Large intestine (tissue), 3 donors: Measurements from ENCODE around the gene RUVBL1. TPM values are rescaled to one million over a fixed set of nuclear protein-coding genes. Genes with fewer than 3 reads are reported as not detected.

Source experiments
- DNase-seq, 2 donors: peaks; one replicate each; pipeline versions ENCODE4 v3.0.0 to v3.0.0-alpha.2; 2013
- H3K27ac ChIP-seq: one replicate; pipeline ENCODE4 v1.5.1; 2013; ENCODE audit warnings: low read length
- H3K27me3 ChIP-seq: 2 replicates; pipeline ENCODE4 v1.6.1; 2013; ENCODE audit warnings: low read length; ENCODE audit not compliant: control insufficient read depth, insufficient read depth
- H3K36me3 ChIP-seq: 2 replicates; pipeline ENCODE4 v1.6.1; 2013; ENCODE audit warnings: low read length; ENCODE audit not compliant: control insufficient read depth, insufficient read depth
- H3K4me1 ChIP-seq: one replicate; pipeline ENCODE4 v1.6.1; 2013; ENCODE audit warnings: low read length; ENCODE audit not compliant: control insufficient read depth, insufficient read depth
- H3K4me3 ChIP-seq: one replicate; pipeline ENCODE4 v1.5.1; 2013; ENCODE audit warnings: low read length
- H3K9me3 ChIP-seq: one replicate; pipeline ENCODE4 v1.6.1; 2013; ENCODE audit warnings: mild to moderate bottlenecking, low read depth, low read length, moderate library complexity; ENCODE audit not compliant: control insufficient read depth
- WGBS: methylation state at CpG from one replicate; pipeline ENCODE4 v1.1.5; 2013; ENCODE audit warnings: low lambda C conversion rate; ENCODE audit not compliant: insufficient coverage; 5-methylcytosine and 5-hydroxymethylcytosine counted together
- polyA plus RNA-seq: library from polyadenylated mRNA; unstranded; fragments of 120-200 nt; gene quantifications from one replicate; pipeline ENCODE4 v1.2.1, GENCODE V29; 2013

The RUVBL1 gene
- polyA plus RNA-seq, 1 donor = 35.2 TPM

- Histone ChIP-seq H3K27me3 (no peaks in the 10 kb centered on the region), H3K27ac (no peak overlapping the region), H3K9me3 (no peaks in the 10 kb centered on the region), H3K4me3 (no peak overlapping the region), H3K4me1 (peaks cover 17% of the 10 kb centered on the region), H3K36me3 (peaks cover 45% of the 10 kb centered on the region)
- 78% methylated on average over 1 of the region's 3 CpGs for WGBS
- DNase-seq = no peak
Observed at GRCh38 chr3:128054367-128054766, 69.2 kb downstream of the RUVBL1 start.

- peaks cover 17% of the 10 kb centered on the region for H3K4me1 ChIP-seq
- H3K9me3 ChIP-seq = no peaks in the 10 kb centered on the region
- peak overlapping the region; percentile 95 for H3K4me3 ChIP-seq
- peaks cover 38% of the 10 kb centered on the region for H3K36me3 ChIP-seq
- 50% methylated on average over 1 of the region's 6 CpGs for WGBS
- DNase-seq = peak in 1 of 2 donors; percentile 33
- peak overlapping the region; percentile 85 for H3K27ac ChIP-seq
- H3K27me3 ChIP-seq = no peaks in the 10 kb centered on the region
Observed at GRCh38 chr3:128053614-128054013, 70.0 kb downstream of the RUVBL1 start.

- Histone ChIP-seq H3K27ac (peak overlapping the region; percentile 85), H3K36me3 (peaks cover 32% of the 10 kb centered on the region), H3K4me1 (peaks cover 17% of the 10 kb centered on the region), H3K27me3 (no peaks in the 10 kb centered on the region), H3K4me3 (peak overlapping the region; percentile 95), H3K9me3 (no peaks in the 10 kb centered on the region)
- WGBS = no CpG with 5 or more reads among the region's 33 CpGs
- DNase-seq = peak in 1 of 2 donors; percentile 82
Observed at GRCh38 chr3:128052595-128053351, 70.8 kb downstream of the RUVBL1 start.

GRCh38 chr3:128051837-128052594, 71.6 kb downstream of the RUVBL1 start, which contains the start of gene SEC61A1:
SEC61A1 (plus strand) TSS chr3:128052437; CDS start chr3:128052553, 116 bp downstream.
- WGBS = no CpG with 5 or more reads among the region's 90 CpGs
- peak within 1 kb of the TSS; percentile 96 for H3K4me3 ChIP-seq
- peaks cover 2% of the 10 kb centered on the region for H3K27me3 ChIP-seq
- H3K9me3 ChIP-seq = no peaks in the 10 kb centered on the region
- H3K36me3 ChIP-seq = peaks cover 25% of the 10 kb centered on the region
- DNase-seq = peak; percentile 96 to 98
- H3K4me1 ChIP-seq = peaks cover 17% of the 10 kb centered on the region
- peak within 1 kb of the TSS; percentile 85 for H3K27ac ChIP-seq

- Histone ChIP-seq H3K9me3 (no peaks in the 10 kb centered on the region), H3K4me3 (peak overlapping the region; percentile 96), H3K27me3 (peaks cover 2% of the 10 kb centered on the region), H3K27ac (peak overlapping the region; percentile 80), H3K4me1 (peaks cover 17% of the 10 kb centered on the region), H3K36me3 (peaks cover 20% of the 10 kb centered on the region)
- no CpG with 5 or more reads among the region's 10 CpGs for WGBS
- DNase-seq = no peak
Observed at GRCh38 chr3:128051459-128051836, 72.2 kb downstream of the RUVBL1 start.

GRCh38 chr3:128050597-128050996, 73.0 kb downstream of the RUVBL1 start:
- no peaks in the 10 kb centered on the region for H3K9me3 ChIP-seq
- peaks cover 14% of the 10 kb centered on the region for H3K36me3 ChIP-seq
- H3K27ac ChIP-seq = no peak overlapping the region
- no peak overlapping the region for H3K4me3 ChIP-seq
- H3K4me1 ChIP-seq = peaks cover 17% of the 10 kb centered on the region
- no CpG with 5 or more reads among the region's 3 CpGs for WGBS
- no peak for DNase-seq
- peaks cover 6% of the 10 kb centered on the region for H3K27me3 ChIP-seq

GRCh38 chr3:128041344-128041743, 82.3 kb downstream of the RUVBL1 start:
- Histone ChIP-seq H3K36me3 (no peaks in the 10 kb centered on the region), H3K27me3 (peaks cover 4% of the 10 kb centered on the region), H3K9me3 (no peaks in the 10 kb centered on the region), H3K27ac (no peak overlapping the region), H3K4me3 (no peak overlapping the region), H3K4me1 (no peaks in the 10 kb centered on the region)
- no CpG with 5 or more reads among the region's 1 CpG for WGBS
- no peak for DNase-seq

- Histone ChIP-seq H3K27me3 (no peaks in the 10 kb centered on the region), H3K27ac (no peak overlapping the region), H3K4me1 (no peaks in the 10 kb centered on the region), H3K4me3 (no peak overlapping the region), H3K9me3 (no peaks in the 10 kb centered on the region), H3K36me3 (no peaks in the 10 kb centered on the region)
- WGBS = no CpG with 5 or more reads among the region's 1 CpG
- no peak for DNase-seq
Observed at GRCh38 chr3:128040660-128041059, 83.0 kb downstream of the RUVBL1 start.

- no CpG with 5 or more reads among the region's 3 CpGs for WGBS
- Histone ChIP-seq H3K27me3 (no peaks in the 10 kb centered on the region), H3K27ac (no peak overlapping the region), H3K9me3 (no peaks in the 10 kb centered on the region), H3K4me1 (no peaks in the 10 kb centered on the region), H3K4me3 (no peak overlapping the region), H3K36me3 (no peaks in the 10 kb centered on the region)
- DNase-seq = no peak
Observed at GRCh38 chr3:128040041-128040440, 83.6 kb downstream of the RUVBL1 start.

- Histone ChIP-seq H3K4me1 (no peaks in the 10 kb centered on the region), H3K36me3 (no peaks in the 10 kb centered on the region), H3K4me3 (no peak overlapping the region), H3K27me3 (no peaks in the 10 kb centered on the region), H3K9me3 (no peaks in the 10 kb centered on the region), H3K27ac (no peak overlapping the region)
- no CpG with 5 or more reads among the region's 1 CpG for WGBS
- DNase-seq = no peak
Observed at GRCh38 chr3:128036119-128036518, 87.5 kb downstream of the RUVBL1 start.
